K562 (cell line): ENCODE measurements around the gene TMEM222. TPM values are rescaled to one million over a fixed set of nuclear protein-coding genes. Genes with fewer than 3 reads are reported as not detected.

Experiments
- CAMTA2 ChIP-seq: fragments of 250-450 bp; sonication (Bioruptor Pico); conservative IDR thresholded peaks from 2 replicates; pipeline ENCODE4 v1.5.1; 2022
- CBFA2T2 ChIP-seq: fragments of 450-650 bp; conservative IDR thresholded peaks from 2 replicates; pipeline ENCODE4 v1.6.1; 2017; ENCODE audit warnings: mild to moderate bottlenecking
- CREM ChIP-seq: IDR thresholded peaks from 2 replicates; pipeline ENCODE4 v1.6.1; 2014; ENCODE audit warnings: antibody characterized with exemption, low read depth
- DIDO1 ChIP-seq: fragments of 450-650 bp; IDR thresholded peaks from 2 replicates; pipeline ENCODE4 v1.6.1; 2016; ENCODE audit warnings: low read depth, missing biosample characterization, missing genetic modification characterization
- E2F5 ChIP-seq: sonication (generic); formaldehyde crosslinking; IDR thresholded peaks from 2 replicates; pipeline ENCODE4 v1.8.0; 2022; ENCODE audit warnings: mild to moderate bottlenecking, missing genetic modification reagents
- JUND ChIP-seq, 2 experiments: IDR thresholded peaks; 2 replicates in 1 of 2; 3 replicates in 1 of 2; pipeline ENCODE4 v1.6.1; 2011; ENCODE audit warnings: borderline replicate concordance in 2 of 2, low read depth in 2 of 2, low read length in 2 of 2, improper control_type of control experiment in 1 of 2, missing biosample characterization in 1 of 2, missing genetic modification characterization in 1 of 2, missing genetic modification reagents in 1 of 2
- LCOR ChIP-seq: sonication (generic); formaldehyde crosslinking; IDR thresholded peaks from 2 replicates; pipeline ENCODE4 v1.8.0; 2022; ENCODE audit warnings: mild to moderate bottlenecking, missing genetic modification reagents
- MEF2D ChIP-seq: conservative IDR thresholded peaks from 2 replicates; pipeline ENCODE4 v1.6.1; 2016; ENCODE audit warnings: low read depth, missing genetic modification characterization, missing compliant biosample characterization
- MTA1 ChIP-seq: fragments of 450-650 bp; IDR thresholded peaks from 2 replicates; pipeline ENCODE4 v1.6.1; 2017; ENCODE audit warnings: borderline replicate concordance
- NFIC ChIP-seq: fragments of 450-650 bp; IDR thresholded peaks from 2 replicates; pipeline ENCODE4 v1.6.1; 2017; ENCODE audit warnings: mild to moderate bottlenecking, inconsistent platforms
- RERE ChIP-seq: sonication (generic); formaldehyde crosslinking; IDR thresholded peaks from 2 replicates; pipeline ENCODE4 v1.8.0; 2023; ENCODE audit warnings: missing genetic modification reagents, mild to moderate bottlenecking, borderline replicate concordance
- RFX5 ChIP-seq: IDR thresholded peaks from 2 replicates; pipeline ENCODE4 v1.6.1; 2011; ENCODE audit warnings: low read depth, mild to moderate bottlenecking, improper control_type of control experiment, low read length
- SRSF1 ChIP-seq: fragments of 200-400 bp; formaldehyde crosslinking; IDR thresholded peaks from 2 replicates; pipeline ENCODE4 v1.6.1; 2017; ENCODE audit warnings: mild to moderate bottlenecking, low read depth, low read length, moderate library complexity
- SUPT5H ChIP-seq: fragments of 450-650 bp; IDR thresholded peaks from 2 replicates; pipeline ENCODE4 v1.6.1; 2016
- TAF15 ChIP-seq: fragments of 200-400 bp; formaldehyde crosslinking; IDR thresholded peaks from 2 replicates; pipeline ENCODE4 v1.6.1; 2017; ENCODE audit warnings: mild to moderate bottlenecking, low read depth, low read length, moderate library complexity
- ZKSCAN1 ChIP-seq: fragments of 150-350 bp; IDR thresholded peaks from 2 replicates; pipeline ENCODE4 v1.6.1; 2016; ENCODE audit warnings: low read depth, low read length
- ZNF316 ChIP-seq: fragments of 450-650 bp; IDR thresholded peaks from 2 replicates; pipeline ENCODE4 v1.6.1; 2016
- ZNF695 ChIP-seq: fragments of 450-650 bp; formaldehyde crosslinking; IDR thresholded peaks from 2 replicates; pipeline ENCODE4 v1.4.0; 2020; ENCODE audit warnings: mild to moderate bottlenecking, moderate library complexity
- ZNF699 ChIP-seq: fragments of 250-450 bp; sonication (Bioruptor Pico); IDR thresholded peaks from 2 replicates; pipeline ENCODE4 v1.8.0; 2021; ENCODE audit warnings: mild to moderate bottlenecking, moderate library complexity; ENCODE audit not compliant: insufficient replicate concordance
- ZNF76 ChIP-seq: fragments of 250-450 bp; sonication (Bioruptor Pico); IDR thresholded peaks from 2 replicates; pipeline ENCODE4 v1.4.0; 2020; ENCODE audit warnings: mild to moderate bottlenecking, moderate library complexity, borderline replicate concordance
- polyA plus RNA-seq, 8 experiments: library from polyadenylated mRNA; depleted of rRNA in 4 of 8; stranded (reverse) in 5 of 8; unstranded in 3 of 8; fragments of >200 nt; fragmentation: Nextera tagmentation in 2 of 8; fragmentation: Illumina TruSeq in 1 of 8; extraction: Ambion mirVana in 2 of 8; extraction: Trizol in 1 of 8; gene quantifications; 2 replicates each; pipeline versions ENCODE4 v1.2.1 to v1.2.3, GENCODE V29; 2011 to 2014; ENCODE audit warnings: inconsistent platforms in 1 of 8, missing spikeins in 1 of 8
- total RNA-seq, 7 experiments: library from RNA; depleted of rRNA in 6 of 7; stranded (reverse); fragments of >200 nt in 6 of 7; fragmentation: Illumina TruSeq in 2 of 7; extraction: Trizol in 2 of 7; gene quantifications; 2 replicates each; pipeline versions ENCODE4 v1.2.1 to v1.2.3, GENCODE V29; 2011 to 2021; ENCODE audit warnings: low replicate concordance in 1 of 7
- TF ChIP-seq, protein P1 (sequence below): fragments of 450-650 bp; formaldehyde crosslinking; IDR thresholded peaks from 2 replicates; pipeline ENCODE4 v1.4.0; 2022; ENCODE audit warnings: mild to moderate bottlenecking, moderate library complexity
- TF ChIP-seq, protein P2 (sequence below): IDR thresholded peaks from 2 replicates; pipeline ENCODE4 v1.6.1; 2011; ENCODE audit not compliant: insufficient read length; ENCODE audit errors: extremely low read depth

The TMEM222 gene
- total and polyA plus RNA-seq, 9 of the 15 experiments (the other 6 are each of a cell fraction or from before 2014, with no cell fraction given), result 6.9 to 48.0 (median 32.8) TPM

DNA sequence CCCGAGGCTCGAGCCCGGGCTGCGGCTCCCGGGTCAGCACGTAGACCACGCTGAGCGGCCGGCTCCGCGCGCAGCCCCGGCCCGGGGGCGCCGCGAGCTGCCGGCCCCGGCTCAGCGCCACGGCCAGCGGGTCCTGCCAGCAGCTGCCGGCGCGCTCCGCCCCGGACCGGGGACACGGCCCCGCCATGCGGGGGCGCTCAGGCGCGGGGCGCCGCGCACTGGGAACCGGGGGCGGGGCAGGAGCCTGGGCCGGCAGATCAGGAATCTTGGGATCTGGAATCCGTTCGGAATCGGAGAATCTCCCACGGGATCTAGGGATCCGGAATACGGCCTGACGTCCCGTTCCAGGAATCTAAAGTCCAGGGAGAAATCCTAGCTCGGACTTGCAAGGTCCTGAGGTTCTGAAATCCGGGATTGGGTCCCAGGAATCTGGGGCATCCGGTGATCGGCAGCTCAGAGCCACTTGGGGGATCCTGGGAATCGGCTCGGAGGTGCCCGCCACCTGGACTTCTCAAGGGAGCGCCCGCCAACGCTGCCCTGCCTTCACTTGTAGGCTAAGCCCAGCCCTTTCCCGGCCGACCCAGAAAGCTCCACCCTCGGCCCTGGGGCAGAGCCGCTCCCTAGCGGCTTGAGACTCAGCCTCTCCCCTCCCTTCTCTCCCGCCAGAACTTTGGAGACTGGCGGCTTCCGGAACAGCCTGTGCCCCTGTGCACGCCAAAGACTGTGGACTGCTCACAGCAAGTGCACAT, 44.6 kb downstream of the TMEM222 start, which contains the start of gene MAP3K6 (continued):
- TF ChIP-seq CBFA2T2 (no peak), ZNF76 (no peak), RFX5 (no peak), E2F5 (no peak), MEF2D (no peak), NFIC (no peak), CAMTA2 (no peak), TAF15 (no peak), ZKSCAN1 (no peak), RERE (CRISPR knock-in tag) (no peak), ZNF316 (no peak), SUPT5H (peak; percentile 55), MTA1 (no peak), CREM (peak; percentile 1; the same call in 1 of the 2 replicates), SRSF1 (no peak), ZNF695 (CRISPR knock-in tag) (no peak), LCOR (CRISPR knock-in tag) (no peak), DIDO1 (tag) (no peak), JUND (IDR thresholded peaks at IDR 0.05; ENCODE audit: borderline replicate concordance, low read depth, low read length) (no peak; the same call in 1 of the 2 replicates), JUND (tag; IDR thresholded peaks at IDR 0.05; ENCODE audit: borderline replicate concordance, low read depth, low read length) (peak; percentile 9; the same call in 1 of the 3 replicates), ZNF699 (CRISPR knock-in tag) (no peak)
- TF ChIP-seq, protein P1, sequence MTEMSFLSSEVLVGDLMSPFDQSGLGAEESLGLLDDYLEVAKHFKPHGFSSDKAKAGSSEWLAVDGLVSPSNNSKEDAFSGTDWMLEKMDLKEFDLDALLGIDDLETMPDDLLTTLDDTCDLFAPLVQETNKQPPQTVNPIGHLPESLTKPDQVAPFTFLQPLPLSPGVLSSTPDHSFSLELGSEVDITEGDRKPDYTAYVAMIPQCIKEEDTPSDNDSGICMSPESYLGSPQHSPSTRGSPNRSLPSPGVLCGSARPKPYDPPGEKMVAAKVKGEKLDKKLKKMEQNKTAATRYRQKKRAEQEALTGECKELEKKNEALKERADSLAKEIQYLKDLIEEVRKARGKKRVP, result no peak
- TF ChIP-seq, protein P2, sequence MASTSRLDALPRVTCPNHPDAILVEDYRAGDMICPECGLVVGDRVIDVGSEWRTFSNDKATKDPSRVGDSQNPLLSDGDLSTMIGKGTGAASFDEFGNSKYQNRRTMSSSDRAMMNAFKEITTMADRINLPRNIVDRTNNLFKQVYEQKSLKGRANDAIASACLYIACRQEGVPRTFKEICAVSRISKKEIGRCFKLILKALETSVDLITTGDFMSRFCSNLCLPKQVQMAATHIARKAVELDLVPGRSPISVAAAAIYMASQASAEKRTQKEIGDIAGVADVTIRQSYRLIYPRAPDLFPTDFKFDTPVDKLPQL, result no peak
